Measurements from ENCODE around the gene ELMO1.

GRCh38 chr7:37150856-37151255 lies 297.8 kb downstream of the ELMO1 start:
- TF ChIP-seq, protein P1, sequence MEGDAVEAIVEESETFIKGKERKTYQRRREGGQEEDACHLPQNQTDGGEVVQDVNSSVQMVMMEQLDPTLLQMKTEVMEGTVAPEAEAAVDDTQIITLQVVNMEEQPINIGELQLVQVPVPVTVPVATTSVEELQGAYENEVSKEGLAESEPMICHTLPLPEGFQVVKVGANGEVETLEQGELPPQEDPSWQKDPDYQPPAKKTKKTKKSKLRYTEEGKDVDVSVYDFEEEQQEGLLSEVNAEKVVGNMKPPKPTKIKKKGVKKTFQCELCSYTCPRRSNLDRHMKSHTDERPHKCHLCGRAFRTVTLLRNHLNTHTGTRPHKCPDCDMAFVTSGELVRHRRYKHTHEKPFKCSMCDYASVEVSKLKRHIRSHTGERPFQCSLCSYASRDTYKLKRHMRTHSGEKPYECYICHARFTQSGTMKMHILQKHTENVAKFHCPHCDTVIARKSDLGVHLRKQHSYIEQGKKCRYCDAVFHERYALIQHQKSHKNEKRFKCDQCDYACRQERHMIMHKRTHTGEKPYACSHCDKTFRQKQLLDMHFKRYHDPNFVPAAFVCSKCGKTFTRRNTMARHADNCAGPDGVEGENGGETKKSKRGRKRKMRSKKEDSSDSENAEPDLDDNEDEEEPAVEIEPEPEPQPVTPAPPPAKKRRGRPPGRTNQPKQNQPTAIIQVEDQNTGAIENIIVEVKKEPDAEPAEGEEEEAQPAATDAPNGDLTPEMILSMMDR (IDR thresholded peaks at IDR 0.05 in 8 of 11, conservative IDR thresholded peaks at IDR 0.05 in 3 of 11) = no peak
- TF ChIP-seq POLR2A (IDR thresholded peaks at IDR 0.05) = no peak
- TF ChIP-seq POLR2AphosphoS5 (IDR thresholded peaks at IDR 0.05) = peak in 2 of 3 donors; percentile 35 to 37

All from spleen (tissue), 7 donors.